Lower leg skin (tissue), 4 donors: ENCODE data around the gene ARRDC2. TPM values are rescaled to one million over a fixed set of nuclear protein-coding genes. Genes with fewer than 3 reads are reported as not detected.
"Not testable (repeated sequence)": the region's sequence is repeated elsewhere in the genome, so short reads cannot be mapped to it uniquely, and the experiment has no call there.

Source experiments
- DNase-seq, 2 donors: peaks; one replicate each; pipeline ENCODE4 v3.0.0-alpha.2; 2019; ENCODE audit warnings: low spot score in 2 of 2
- H3K4me3 ChIP-seq: fragments of 200-600 bp; sonication (generic); 2 replicates; pipeline ENCODE4 v1.5.1; 2017; ENCODE audit warnings: mild to moderate bottlenecking, low read depth; ENCODE audit not compliant: poor library complexity, severe bottlenecking
- CTCF ChIP-seq, 3 donors: fragments of 450-650 bp; IDR thresholded peaks; one replicate each; pipeline ENCODE4 v1.5.1; 2016; ENCODE audit warnings: antibody characterized with exemption in 3 of 3, mild to moderate bottlenecking in 3 of 3, moderate library complexity in 2 of 3
- POLR2A ChIP-seq, 2 donors: fragments of 450-650 bp; IDR thresholded peaks; one replicate each; pipeline ENCODE4 v1.6.1; 2016 to 2017; ENCODE audit warnings: antibody characterized with exemption in 2 of 2, mild to moderate bottlenecking in 1 of 2, moderate library complexity in 1 of 2
- WGBS, 2 donors: methylation state at CpG; one replicate each; pipeline ENCODE4 v1.1.5; 2018; 5-methylcytosine and 5-hydroxymethylcytosine counted together
- intact Hi-C: fragments of 100-400 bp; cut with DNase I; formaldehyde crosslinking; loops from one replicate; pipeline ENCODE4 v1.15.0; 2023; ENCODE audit warnings: low total_unique reads
- total RNA-seq, 4 donors: library from RNA; depleted of rRNA; stranded (reverse); fragments of >200 nt; gene quantifications; one replicate each; pipeline ENCODE4 v1.1.0, GENCODE V29; 2016

ARRDC2 gene
- total RNA-seq, 4 donors from 2014 or later: 54.1 to 92.8 (median 73.5) TPM

GRCh38 chr19:17985037-17985818 lies 22.7 kb upstream of the ARRDC2 start:
- no peak overlapping the region for H3K4me3 ChIP-seq
- 66 to 69% methylated on average over 16 to 17 of the region's 17 CpGs for WGBS, 2 donors
- no peak for DNase-seq
- TF ChIP-seq POLR2A (IDR thresholded peaks at IDR 0.05) (no peak), CTCF (IDR thresholded peaks at IDR 0.05) (no peak)
- intact Hi-C loops: no loop called here

DNA sequence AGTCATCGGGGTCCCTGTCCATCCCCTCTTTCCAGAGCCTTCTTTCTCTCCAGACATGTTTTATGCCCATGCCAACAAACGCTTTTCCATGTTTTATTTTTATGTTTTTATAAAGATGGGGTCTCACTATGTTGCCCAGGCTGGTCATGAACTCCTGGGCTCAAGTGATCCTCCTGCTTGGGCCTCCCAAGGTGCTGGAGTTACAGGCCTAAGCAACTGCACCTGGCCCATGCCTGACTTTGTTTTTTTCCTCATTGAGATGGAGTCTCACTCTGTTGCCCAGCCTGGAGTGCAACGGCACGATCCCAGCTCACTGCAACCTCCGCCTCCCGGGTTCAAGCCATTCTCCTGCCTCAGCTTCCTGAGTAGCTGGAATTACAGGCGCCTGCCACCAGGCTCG lies 21.4 kb upstream of the ARRDC2 start:
- H3K4me3 ChIP-seq, intact Hi-C loops, DNase-seq: not testable (repeated sequence)
- 85 to 86% methylated on average over 8 of the region's 8 CpGs for WGBS, 2 donors

- no peak for DNase-seq
- WGBS, 2 donors: 90 to 93% methylated on average over 13 of the region's 13 CpGs
- intact Hi-C loops: no loop called here
- H3K4me3 ChIP-seq: no peak overlapping the region
- TF ChIP-seq POLR2A (IDR thresholded peaks at IDR 0.05) (no peak), CTCF (IDR thresholded peaks at IDR 0.05) (no peak)
These were observed 19.8 kb upstream of the ARRDC2 start for GRCh38 chr19:17988161-17988560.

- DNase-seq: no peak
- H3K4me3 ChIP-seq: no peak overlapping the region
- intact Hi-C loops: loop anchor here (5.0 kb wide), 2 partner anchors 47 to 122 kb away; no protein-coding TSS in a partner anchor
- TF ChIP-seq CTCF (IDR thresholded peaks at IDR 0.05) (no peak), POLR2A (IDR thresholded peaks at IDR 0.05) (no peak)
- 87 to 92% methylated on average over 16 of the region's 16 CpGs for WGBS, 2 donors
These were observed 18.4 kb upstream of the ARRDC2 start for GRCh38 chr19:17989425-17990094.

DNA sequence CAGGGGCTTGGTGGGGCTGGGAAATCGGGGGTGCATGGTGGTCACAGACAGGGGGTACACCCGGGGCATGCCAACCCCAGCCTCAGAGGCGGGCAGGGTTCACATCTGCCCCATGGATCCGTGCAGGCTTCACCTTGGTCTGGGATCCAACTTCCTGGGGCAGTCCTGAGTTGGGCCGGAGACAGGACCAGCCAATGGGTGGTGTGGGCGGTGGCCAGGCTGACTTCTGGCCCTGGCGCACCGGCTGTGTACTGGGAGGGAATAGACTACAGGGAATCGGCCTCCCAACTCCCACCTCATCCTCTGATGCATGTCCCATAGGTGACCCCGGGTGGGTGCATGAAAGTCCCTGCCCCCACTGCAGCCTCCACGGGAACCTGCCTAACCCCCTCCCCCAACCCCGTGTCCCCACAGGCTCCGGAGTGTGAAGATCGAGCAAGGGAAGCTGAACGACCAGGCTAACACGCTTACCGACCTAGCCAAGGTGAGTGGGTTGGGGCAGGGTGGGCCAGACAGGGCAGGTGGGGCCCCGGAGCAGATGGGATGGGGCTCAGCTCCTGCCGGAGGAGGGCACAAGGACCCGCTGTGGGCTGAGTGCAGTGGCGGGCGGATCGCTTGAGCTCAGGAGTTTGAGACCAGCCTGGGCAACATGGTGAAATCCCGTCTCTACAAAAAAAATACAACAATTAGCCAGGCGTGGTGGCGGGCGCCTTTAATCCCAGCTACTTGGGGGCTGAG lies 14.7 kb upstream of the ARRDC2 start:
- TF ChIP-seq POLR2A (IDR thresholded peaks at IDR 0.05) (no peak), CTCF (IDR thresholded peaks at IDR 0.05) (no peak)
- H3K4me3 ChIP-seq: no peak overlapping the region
- intact Hi-C loops: loop anchor here (5.0 kb wide), 2 partner anchors 51 to 126 kb away; no protein-coding TSS in a partner anchor
- 82 to 85% methylated on average over 18 to 26 of the region's 27 CpGs for WGBS, 2 donors
- no peak for DNase-seq

DNA sequence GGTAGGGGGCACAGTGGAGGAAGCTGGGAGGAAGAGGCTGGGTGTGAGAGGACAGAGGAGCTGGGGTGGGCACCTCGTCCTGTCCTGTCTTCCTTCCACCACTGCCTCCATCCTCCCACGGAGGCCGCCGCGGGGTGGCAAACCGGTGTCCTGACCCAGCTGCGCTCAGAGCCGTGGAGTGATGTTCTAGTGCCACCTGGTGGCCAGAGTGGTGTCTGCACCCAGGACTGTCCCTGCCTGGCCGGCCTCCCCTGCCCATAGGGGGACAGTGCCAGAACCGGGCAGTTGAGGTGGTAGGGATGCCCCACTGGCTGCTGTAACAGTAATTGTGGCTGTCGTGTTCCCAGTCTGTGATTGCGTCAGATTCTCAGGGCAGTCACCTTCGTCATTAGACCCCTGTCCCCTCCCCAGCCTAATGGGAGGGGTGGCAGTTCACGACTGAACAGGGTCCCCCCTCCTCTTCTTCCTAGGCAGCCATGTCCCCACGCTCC lies 11.1 kb upstream of the ARRDC2 start:
- intact Hi-C loops: no loop called here
- no peak overlapping the region for H3K4me3 ChIP-seq
- TF ChIP-seq CTCF (IDR thresholded peaks at IDR 0.05): peak in 1 of 3 donors; percentile 96
- TF ChIP-seq POLR2A (IDR thresholded peaks at IDR 0.05): no peak
- peak; percentile 79 to 97 for DNase-seq
- 5 to 7% methylated on average over 15 of the region's 15 CpGs for WGBS, 2 donors
